Activated T-cell treated with anti-CD3 and anti-CD28 coated beads, Interleukin-2, amount 50 U/mL, for 4 hours (primary cell): ENCODE measurements around the gene SSR2. TPM values are rescaled to one million over a fixed set of nuclear protein-coding genes. Genes with fewer than 3 reads are reported as not detected.

ENCODE experiments used
- ATAC-seq, 2 donors: fragments of 200-7000 bp; cut with Tn5 transposase; one replicate each; pipeline ENCODE4 v1.10.0; 2021
- DNase-seq: peaks from one replicate; pipeline ENCODE4 v3.0.0-alpha.2; 2020
- H3K27me3 Mint-ChIP-seq: one replicate; pipeline ENCODE4 v1.8.0; 2021; ENCODE audit warnings: low read depth, mixed read lengths
- H3K36me3 Mint-ChIP-seq: one replicate; pipeline ENCODE4 v1.8.0; 2022; ENCODE audit warnings: mixed read lengths; ENCODE audit not compliant: insufficient read depth
- H3K4me1 Mint-ChIP-seq: one replicate; pipeline ENCODE4 v1.8.0; 2021; ENCODE audit warnings: low read depth, mixed read lengths
- H3K4me3 Mint-ChIP-seq: one replicate; pipeline ENCODE4 v1.8.0; 2021; ENCODE audit warnings: mild to moderate bottlenecking, moderate library complexity, mixed read lengths
- H3K9me3 Mint-ChIP-seq: one replicate; pipeline ENCODE4 v1.8.0; 2021; ENCODE audit warnings: mixed read lengths
- total RNA-seq, 3 donors: library from RNA; stranded (reverse); gene quantifications; one replicate each; pipeline ENCODE4 v1.2.1, GENCODE V29; 2021

Gene SSR2
- total RNA-seq, 3 donors from 2014 or later = 167 to 183 (median 173) TPM

DNA sequence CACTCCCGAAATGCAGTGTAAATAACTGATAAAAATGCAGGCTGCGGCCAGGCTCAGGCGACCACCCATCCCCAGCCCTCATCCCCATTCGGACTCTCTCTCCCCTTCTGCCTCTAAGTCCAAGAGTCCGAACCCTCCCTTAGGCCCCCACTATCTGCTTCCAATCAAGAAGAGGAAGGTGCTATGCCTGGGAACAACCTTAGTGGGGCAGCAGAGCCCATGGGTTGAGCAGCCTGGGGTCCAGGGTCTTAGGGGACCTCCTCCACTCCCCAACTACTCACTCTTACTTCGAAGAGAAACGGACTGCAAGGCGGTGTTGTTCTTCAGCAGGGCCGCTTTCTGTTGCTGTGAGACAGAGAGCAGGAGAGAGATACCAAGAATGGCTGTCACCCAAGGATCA is 54.6 kb downstream of the SSR2 start:
- ATAC-seq (no peak), DNase-seq (no peak)
- Mint-ChIP-seq H3K27me3 (no peaks in the 10 kb centered on the region), H3K9me3 (no peaks in the 10 kb centered on the region), H3K4me1 (peaks cover 56% of the 10 kb centered on the region), H3K36me3 (peaks cover 44% of the 10 kb centered on the region), H3K4me3 (peak overlapping the region; percentile 19)

DNA sequence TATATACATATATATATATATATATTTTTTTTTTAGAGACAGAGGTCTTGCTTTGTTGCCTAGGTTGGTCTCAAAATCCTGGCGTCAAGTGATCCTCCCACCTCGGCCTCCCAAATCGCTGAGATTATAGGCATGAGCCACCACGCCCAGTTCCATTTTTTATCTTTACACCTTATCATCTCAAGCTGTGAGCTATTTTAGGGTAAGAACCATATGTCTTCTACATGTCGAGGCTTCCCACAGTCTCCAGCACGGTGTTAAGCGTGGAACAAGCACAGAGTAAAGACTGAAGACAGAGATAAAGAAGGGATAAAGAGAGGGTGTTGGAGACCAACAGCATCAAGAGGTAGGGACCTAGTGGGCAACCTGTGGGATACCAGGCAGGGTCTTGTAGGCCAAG is 56.6 kb downstream of the SSR2 start:
- DNase-seq = no peak
- Mint-ChIP-seq H3K4me1 (peaks cover 39% of the 10 kb centered on the region), H3K36me3 (peaks cover 46% of the 10 kb centered on the region), H3K27me3 (no peaks in the 10 kb centered on the region), H3K9me3 (no peaks in the 10 kb centered on the region), H3K4me3 (no peak overlapping the region)
- no peak for ATAC-seq

DNA sequence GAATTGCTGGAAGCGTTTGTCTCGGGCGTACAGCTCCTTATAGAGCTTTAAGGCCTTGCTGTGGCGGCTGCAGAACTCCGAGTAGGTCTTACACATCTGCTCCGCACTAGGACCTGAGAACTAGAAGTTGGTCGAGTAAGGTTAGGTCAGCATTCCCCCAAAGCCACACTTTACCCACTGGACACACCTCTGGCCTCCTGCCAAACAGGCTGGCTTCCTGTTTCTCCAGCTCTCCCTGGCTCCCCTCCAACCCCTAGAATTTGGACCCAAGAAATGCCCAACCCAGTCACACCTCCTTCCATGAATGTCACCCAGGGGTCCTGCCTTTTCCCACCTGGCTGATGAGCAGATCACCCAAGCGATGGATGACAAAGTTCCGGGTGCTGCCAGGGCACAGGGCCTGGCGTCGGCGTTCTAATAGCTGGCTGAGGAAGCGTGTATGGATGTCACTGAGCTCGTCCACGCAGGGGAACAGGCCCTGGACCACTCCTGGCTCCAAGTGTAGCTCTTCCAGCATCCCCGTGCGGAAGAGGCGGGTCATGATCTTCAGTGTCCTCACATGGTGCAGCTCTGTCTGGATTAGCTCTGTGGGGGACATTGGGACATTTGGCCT is 58.0 kb downstream of the SSR2 start:
- peaks cover 43% of the 10 kb centered on the region for H3K36me3 Mint-ChIP-seq
- DNase-seq = no peak

GRCh38 chr1:155961937-155962336 is 58.8 kb downstream of the SSR2 start:
- ATAC-seq (no peak), DNase-seq (no peak)
- no peak overlapping the region for H3K4me3 Mint-ChIP-seq
- no peaks in the 10 kb centered on the region for H3K27me3 Mint-ChIP-seq
- H3K9me3 Mint-ChIP-seq = no peaks in the 10 kb centered on the region
- peaks cover 16% of the 10 kb centered on the region for H3K4me1 Mint-ChIP-seq
- H3K36me3 Mint-ChIP-seq = peaks cover 51% of the 10 kb centered on the region

More for the DNA sequence above, 58.0 kb downstream of the SSR2 start:
- Mint-ChIP-seq H3K27me3 (no peaks in the 10 kb centered on the region), H3K9me3 (no peaks in the 10 kb centered on the region), H3K4me1 (peaks cover 24% of the 10 kb centered on the region), H3K4me3 (no peak overlapping the region)
- no peak for ATAC-seq

DNA sequence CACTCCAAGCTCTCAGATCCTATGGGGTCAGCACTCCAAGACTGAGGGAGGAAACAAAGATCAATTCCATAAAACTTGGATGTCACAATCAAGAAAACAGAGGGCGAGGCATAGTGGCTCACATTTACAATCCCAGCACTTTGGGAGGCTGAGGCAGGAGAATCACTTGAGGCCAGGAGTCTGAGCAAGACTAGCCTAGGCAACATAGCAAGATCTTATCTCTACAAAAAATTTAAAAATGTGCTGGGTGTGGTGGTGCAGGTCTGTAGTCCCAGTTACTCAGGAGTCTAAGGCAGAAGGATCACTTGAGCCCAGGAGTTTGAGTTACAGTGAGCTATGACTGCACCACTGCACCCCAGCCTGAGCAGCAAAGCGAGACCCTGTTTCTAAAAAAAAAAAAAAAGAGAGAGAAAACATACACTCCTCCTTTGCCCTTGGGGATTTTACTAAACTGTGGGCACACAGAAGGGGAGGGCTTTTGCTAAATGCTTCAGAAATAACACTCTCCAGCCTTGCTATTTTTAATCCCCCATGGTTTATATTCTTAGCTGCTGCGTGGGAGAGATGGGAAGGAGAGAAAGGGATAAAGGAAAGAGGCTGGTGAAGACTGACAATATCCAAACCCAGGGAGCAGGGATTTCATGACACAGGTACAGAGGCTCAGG is 60.5 kb downstream of the SSR2 start:
- peaks cover 45% of the 10 kb centered on the region for H3K36me3 Mint-ChIP-seq
- peaks cover 9% of the 10 kb centered on the region for H3K4me1 Mint-ChIP-seq
- H3K27me3 Mint-ChIP-seq = no peaks in the 10 kb centered on the region
- DNase-seq = no peak
- H3K4me3 Mint-ChIP-seq = no peak overlapping the region
- no peak for ATAC-seq
- no peaks in the 10 kb centered on the region for H3K9me3 Mint-ChIP-seq

Other genes starting within 250 kb of the SSR2 start
- 10 to 100 TPM; 42.6 to 48.4 (median 47.8) TPM for gene GON4L, start 163.7 kb downstream of the SSR2 start, total RNA-seq
- 1 to 10 TPM; 4.6 to 8.0 (median 5.4) TPM for gene SYT11, start 161.4 kb downstream of the SSR2 start, total RNA-seq
- 10 to 100 TPM; 15.6 to 25.0 (median 17.9) TPM for gene RIT1, start 109.6 kb downstream of the SSR2 start, total RNA-seq
- 10 to 100 TPM; 32.2 to 38.3 (median 37.9) TPM for gene KHDC4, start 86.5 kb downstream of the SSR2 start, total RNA-seq
- not detected for gene RXFP4, start 79.3 kb downstream of the SSR2 start, total RNA-seq
- 100 to 1,000 TPM; 144 to 174 (median 149) TPM for gene ARHGEF2, start 42.4 kb downstream of the SSR2 start, total RNA-seq
- 10 to 100 TPM; 52.9 to 57.3 (median 53.7) TPM for gene UBQLN4, start 32.8 kb upstream of the SSR2 start, total RNA-seq
- gene LAMTOR2, start 33.8 kb upstream of the SSR2 start, total RNA-seq = 10 to 100 TPM; 56.6 to 62.3 (median 59.2) TPM
- gene RAB25, start 40.2 kb upstream of the SSR2 start, total RNA-seq = under 1 TPM; 0.61 to 0.79 (median 0.63) TPM
- gene MEX3A, start 61.5 kb upstream of the SSR2 start, total RNA-seq = under 1 TPM; 0.50 to 0.66 (median 0.57) TPM
- 100 to 1,000 TPM; 113 to 162 (median 124) TPM for gene LMNA, start 93.8 kb upstream of the SSR2 start, total RNA-seq
- gene SEMA4A, start 132.6 kb upstream of the SSR2 start, total RNA-seq = 10 to 100 TPM; 31.7 to 51.5 (median 37.1) TPM
- 10 to 100 TPM; 61.3 to 79.7 (median 73.0) TPM for gene SLC25A44, start 173.2 kb upstream of the SSR2 start, total RNA-seq
- gene PMF1, start 192.1 kb upstream of the SSR2 start, total RNA-seq = 100 to 1,000 TPM; 184 to 201 (median 192) TPM
- gene BGLAP, start 221.2 kb upstream of the SSR2 start, total RNA-seq = 1 to 10 TPM; 2.0 to 2.5 (median 2.4) TPM
- gene PAQR6, start 227.1 kb upstream of the SSR2 start, total RNA-seq = 1 to 10 TPM; 2.0 to 3.6 (median 3.4) TPM